Stimulated activated CD8-positive, alpha-beta memory T cell treated with anti-CD3 and anti-CD28 coated beads, Interleukin-12 subunit alpha, Interleukin-12 subunit beta, amount 100 ng/mL, for 24 hours (primary cell): Measurements from ENCODE around the gene KBTBD13.
"Not testable (repeated sequence)": the region's sequence is repeated elsewhere in the genome, so short reads cannot be mapped to it uniquely, and the experiment has no call there.

Source experiments
- DNase-seq: peaks from one replicate; pipeline ENCODE4 v3.0.0-alpha.2; 2020; ENCODE audit errors: extremely low read depth

The KBTBD13 gene

DNA sequence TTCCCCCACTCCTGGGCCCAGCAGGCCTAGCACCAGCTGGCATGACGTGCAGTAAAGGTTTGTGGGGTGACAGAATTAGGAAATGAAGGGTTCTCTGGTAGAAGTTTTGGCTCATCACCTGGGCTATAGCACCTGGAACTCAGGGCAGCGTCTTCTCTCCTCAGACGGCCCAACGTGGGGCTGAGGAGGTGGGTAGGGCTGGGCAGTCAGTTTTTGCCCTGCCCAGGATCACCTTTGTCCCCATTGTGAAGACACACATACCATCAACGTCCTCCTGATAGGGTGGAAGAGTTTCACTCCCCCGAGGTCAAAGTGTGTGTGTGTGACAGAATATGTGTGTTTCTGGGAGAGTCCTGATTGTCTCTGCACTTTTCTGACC is 12.1 kb downstream of the KBTBD13 start:
- DNase-seq, result no peak

DNA sequence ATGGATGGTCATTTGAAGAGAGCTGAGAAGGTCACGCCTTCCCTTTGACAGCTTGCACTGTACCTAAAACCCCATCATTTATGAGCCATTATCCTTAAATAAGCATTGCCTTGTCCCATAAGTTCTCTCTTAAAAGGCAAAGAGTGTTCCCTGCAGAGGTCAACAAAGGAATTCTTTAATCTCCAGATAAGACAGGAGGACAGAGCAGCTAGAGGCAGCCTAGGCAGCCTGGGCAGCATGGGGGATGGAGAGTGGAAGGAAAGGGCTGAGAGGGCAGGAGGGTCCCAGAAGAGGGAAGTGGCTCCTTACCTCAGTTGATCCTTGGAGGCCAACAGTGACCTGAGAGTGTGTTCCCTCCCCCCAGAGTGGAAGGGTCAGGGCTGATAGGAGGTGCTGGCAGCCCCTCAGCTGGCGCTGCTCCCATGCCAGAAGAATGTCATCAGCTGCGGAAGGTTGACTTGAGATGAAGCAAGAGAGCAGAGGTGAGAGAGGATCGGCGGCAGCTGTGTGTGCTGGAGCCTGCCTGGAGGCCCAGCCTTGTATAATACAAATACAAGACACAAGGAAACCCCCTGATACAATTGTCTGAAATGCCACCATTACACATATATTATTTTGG is 12.8 kb downstream of the KBTBD13 start:
- DNase-seq, result no peak

DNA sequence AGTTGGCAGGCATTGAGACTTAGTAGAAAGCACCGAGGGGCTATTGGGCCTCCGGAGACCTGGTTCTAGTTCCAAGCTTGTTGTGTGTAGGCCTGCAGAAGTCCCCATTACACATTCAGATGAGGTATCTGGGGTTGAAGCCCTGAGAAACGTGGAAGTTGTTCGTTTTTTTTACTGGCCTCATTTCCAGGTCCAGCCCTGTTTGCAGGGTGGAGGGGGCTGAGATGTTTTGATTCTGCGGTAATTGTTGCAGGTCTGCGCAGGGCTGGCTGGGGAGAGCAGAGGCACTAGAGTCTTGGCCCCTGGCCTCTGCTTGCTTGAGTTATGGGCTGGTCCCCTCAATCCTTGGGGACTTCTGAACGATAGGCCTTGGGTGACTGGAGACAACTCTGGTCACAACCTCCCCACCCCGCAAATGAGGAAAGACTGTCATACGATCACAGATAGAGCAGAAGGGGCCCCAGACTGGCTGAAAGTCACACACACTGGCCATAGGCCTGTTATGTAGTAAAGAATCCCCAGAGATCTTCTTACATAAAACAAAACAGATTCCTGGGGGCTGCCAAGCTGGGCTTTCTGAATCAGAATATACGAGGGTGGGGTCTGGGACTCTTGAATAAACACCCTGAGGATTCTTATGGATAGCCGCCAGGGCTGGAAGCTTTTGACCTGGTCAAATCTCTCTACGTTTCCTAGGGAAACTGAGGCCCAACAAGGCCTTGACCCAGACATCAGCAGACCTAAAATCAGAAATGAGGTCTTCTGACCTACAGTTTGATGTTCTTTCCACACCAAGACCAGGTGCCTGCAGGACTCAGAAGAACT is 15.6 kb downstream of the KBTBD13 start:
- no peak for DNase-seq

DNA sequence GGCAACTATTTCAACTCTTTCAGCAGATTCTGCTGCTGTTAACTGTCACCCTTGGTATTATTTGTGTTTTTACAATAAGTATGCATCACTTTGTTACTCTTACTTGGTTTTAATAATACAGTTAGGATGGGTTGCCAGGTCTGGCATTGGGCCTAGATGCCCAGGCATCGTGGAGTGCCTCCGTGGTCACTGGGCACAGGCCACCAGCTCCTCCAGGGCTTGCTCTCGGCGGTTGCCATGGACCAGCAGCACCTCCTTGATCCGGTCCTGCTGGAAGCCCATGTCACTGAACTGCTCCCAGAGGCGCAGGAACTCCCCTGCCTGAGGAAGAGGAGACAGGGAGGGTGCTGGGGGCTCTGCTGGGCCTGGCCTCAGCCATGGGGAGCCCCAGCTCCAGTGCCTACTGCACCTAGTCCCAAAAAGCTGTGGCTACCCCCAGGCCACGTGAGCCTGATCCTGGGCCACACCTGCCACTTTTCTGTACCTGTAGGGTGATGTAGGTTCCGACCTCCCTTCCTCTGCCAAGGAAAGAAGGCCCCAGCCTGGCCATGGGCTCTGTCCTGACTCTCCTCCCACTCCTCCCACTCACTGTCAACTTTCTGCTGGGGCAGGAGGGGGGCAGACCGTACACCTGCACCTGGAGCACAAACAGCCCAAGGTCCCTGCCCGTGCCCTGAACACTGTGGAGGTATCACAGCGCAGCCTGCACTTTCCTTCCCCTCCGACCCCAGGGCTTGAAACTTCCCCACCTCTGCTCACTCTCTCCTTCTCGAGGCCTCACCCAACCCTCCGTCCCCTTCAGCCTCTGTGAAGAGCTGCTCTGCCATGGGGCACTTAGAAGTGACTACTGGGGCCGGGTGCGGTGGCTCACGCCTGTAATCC is 16.6 kb downstream of the KBTBD13 start:
- DNase-seq, result no peak

DNA sequence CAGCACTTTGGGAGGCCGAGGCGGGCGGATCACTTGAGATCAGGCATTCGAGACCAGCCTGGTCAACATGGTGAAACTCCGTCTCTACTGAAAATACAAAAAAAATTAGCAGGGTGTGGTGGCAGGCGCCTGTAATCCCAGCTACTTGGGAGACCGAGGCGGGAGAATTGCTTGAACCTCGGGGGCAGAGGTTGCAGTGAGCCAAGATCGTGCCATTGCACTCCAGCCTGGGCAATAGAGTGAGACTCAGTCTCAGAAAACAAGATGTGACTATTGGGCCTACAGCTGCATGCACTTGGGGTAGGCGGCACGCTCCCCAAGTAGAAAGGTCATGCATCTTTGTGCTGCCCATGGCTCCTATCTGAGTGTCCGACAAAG is 17.2 kb downstream of the KBTBD13 start:
- not testable (repeated sequence) for DNase-seq

GRCh38 chr15:65094294-65094995 is 17.9 kb downstream of the KBTBD13 start:
- DNase-seq, result no peak

DNA sequence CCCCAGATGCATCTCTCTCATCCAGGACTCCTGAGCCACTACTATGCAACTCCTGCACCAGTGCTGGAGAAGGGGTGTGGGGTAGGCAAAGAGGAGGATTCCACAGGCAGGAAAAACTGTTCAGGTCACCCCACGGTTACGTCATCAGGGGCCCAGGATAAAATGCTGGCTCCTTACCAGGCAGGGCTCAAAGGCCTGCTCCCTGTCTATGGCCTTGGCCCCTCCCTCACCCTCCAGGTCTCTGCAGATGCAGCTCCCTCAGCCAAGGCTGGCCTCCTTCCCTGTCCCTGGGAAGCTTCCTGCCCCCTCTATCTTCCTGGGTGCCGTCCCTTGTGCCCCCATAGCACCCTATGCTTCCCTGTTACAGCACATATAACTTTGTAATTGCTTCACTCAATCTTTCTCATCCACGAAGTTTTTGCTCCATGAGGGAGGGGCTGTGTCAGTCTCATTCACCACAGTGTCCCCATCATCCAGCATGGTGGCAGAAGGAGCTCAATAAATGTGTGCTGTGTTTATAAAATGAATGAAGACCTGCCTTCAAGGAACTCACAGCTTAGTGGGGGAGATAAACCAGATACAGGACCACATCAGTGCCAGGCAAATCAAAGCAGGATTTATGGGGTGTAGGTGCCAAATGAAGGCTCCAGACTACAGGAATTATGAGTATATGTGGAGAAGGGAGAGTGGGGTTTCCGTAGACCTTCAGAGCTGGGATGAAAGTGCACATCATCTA is 18.6 kb downstream of the KBTBD13 start:
- no peak for DNase-seq

GRCh38 chr15:65095747-65096104 is 19.2 kb downstream of the KBTBD13 start:
- no peak for DNase-seq

DNA sequence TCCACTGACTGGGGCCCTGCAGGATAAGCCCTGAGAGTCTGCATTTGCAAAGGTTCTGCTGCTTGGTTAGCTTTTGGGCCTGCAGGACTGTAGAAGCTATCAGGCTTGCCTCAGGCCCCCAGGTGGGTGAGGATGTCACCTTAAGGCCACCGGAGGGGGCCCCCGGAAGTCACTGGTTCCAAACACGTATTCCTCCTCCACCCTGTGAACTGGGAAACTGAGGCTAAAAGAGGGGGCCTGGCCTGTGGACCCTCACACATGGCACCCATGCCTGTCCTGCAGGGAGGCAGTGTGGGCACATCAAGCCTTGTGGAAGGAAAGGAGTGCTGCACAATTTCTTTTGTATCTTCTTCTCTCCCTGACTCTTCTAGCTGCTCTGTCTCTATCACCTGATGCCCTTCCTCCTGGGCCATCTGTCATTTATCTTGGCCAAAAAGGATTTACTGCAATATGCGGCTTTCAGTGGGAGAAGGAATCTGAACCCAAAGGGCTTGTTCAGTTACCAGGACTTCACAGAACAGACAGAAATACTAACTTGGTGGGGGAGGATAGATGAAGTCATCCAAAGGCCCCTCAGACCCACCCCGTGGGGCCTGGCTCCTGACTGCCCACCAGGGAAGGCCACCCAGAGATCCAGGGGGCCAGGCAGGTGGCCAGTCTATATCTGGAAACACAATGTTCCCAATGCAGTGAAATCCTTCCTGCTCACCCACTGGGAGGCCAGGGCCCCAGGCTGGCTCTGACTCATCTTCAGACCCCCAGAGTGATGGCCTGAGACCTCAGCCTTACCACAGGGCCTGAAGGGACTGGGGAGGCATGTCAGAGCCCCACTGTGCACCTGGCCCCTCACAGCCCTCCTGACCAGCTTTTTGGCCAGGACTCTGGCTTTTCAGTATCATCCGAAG is 20.2 kb downstream of the KBTBD13 start:
- no peak for DNase-seq

GRCh38 chr15:65097651-65098263 is 21.2 kb downstream of the KBTBD13 start:
- DNase-seq, result no peak

DNA sequence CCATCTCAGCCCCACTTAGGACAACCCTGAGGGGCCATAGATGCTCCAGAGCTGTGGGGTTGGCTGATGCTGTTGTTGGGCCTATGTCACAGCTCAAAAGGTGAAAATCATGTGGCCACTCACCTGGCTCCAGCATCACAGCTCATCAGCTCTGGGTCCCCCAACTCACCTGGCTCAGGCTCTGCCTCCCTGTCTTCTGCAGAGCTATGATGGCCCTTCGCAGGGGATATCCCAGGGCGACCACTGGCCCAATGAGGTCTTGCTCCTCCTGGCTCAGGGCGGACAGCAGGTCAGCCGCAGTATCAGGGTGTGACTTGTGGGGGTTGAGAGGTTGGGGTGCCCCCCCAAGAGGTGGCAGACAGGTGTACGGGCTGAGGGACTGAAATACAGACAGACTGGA is 22.8 kb downstream of the KBTBD13 start:
- no peak for DNase-seq

DNA sequence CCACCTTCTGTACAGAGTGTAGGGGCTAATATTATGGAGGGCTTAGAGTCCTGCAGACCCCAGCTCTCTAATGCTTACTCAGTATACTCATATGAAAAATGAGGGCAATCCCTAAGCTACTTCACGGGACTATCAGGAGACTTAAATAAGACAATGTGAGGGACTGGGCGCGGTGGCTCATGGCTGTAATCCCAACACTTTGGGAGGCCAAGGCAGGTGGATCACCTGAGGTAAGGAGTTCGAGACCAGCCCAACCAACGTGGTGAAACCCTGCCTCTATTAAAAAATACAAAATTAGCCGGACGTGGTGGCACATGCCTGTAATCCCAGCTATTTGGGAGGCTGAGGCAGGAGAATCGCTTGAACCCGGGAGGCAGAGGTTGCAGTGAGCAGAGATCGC is 23.3 kb downstream of the KBTBD13 start:
- DNase-seq, result not testable (repeated sequence)

- no peak for DNase-seq
Observed at GRCh38 chr15:65100442-65100841, 23.9 kb downstream of the KBTBD13 start.

DNA sequence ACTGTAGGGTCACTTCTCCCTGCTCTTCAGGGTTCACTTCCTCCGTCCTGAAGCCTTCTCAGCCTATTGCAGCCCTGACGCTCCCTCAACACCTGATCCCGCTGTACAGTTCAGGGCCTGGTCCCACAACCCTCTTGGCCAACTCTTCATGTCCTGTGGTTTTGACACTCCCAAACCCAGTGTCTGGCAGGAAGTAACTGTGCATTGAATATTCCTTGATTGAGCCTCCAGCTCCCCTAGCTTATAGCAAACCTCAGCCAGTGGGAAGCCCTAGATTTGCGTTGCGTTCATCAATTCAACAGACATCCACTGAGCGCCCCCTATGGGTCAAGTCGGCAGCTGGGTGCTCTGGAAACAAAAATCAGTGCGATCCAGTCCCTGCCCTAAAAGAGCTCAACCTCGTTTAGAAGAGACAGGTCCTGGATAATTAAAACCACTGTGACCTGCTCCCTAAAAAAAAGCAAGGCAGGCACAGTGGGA is 24.9 kb downstream of the KBTBD13 start:
- DNase-seq, result peak; percentile 7

DNA sequence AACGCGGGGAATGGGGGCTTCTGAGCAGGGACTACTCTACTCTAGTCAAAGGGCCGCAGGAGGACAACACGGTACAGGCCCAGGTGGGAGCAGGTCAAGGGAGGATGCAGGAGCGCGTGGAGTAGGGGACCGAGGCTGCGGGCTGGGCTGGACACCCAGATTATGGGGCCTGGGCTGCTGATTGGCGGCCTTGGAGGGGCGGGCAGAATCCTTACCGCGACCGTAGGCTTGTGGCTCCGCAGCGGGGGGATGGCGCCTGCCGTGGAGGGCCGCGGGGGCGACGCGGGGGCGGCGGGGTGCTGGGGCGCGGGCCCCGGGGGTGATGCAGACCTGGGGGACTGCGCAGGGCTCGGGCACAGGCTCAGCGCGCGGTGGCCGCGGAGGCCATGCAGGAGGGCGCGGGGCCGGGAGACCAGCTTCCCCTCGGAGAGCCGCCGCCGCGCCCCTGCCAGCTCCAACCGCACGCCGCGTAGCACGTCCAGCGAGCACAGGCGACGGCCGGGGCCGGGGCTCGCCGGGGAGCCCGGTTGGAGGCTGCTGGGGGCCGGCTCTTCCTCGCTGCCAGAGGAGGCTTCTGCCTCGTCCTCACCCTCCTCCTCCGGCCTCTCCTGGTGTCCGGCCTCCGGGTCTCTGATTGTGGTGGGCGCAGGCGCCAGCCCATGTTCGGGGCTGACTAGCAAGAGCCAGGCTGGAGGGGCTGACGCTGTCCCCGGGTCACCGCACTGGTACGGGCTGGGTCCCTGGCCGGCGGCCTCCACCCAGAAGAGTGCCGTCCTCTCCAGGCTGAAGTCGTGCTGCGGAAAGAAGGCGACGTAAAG is 25.6 kb downstream of the KBTBD13 start:
- DNase-seq, result no peak

GRCh38 chr15:65102912-65103311 is 26.4 kb downstream of the KBTBD13 start:
- DNase-seq, result no peak

- no peak for DNase-seq
Observed at GRCh38 chr15:65105038-65105437, 28.5 kb downstream of the KBTBD13 start.

DNA sequence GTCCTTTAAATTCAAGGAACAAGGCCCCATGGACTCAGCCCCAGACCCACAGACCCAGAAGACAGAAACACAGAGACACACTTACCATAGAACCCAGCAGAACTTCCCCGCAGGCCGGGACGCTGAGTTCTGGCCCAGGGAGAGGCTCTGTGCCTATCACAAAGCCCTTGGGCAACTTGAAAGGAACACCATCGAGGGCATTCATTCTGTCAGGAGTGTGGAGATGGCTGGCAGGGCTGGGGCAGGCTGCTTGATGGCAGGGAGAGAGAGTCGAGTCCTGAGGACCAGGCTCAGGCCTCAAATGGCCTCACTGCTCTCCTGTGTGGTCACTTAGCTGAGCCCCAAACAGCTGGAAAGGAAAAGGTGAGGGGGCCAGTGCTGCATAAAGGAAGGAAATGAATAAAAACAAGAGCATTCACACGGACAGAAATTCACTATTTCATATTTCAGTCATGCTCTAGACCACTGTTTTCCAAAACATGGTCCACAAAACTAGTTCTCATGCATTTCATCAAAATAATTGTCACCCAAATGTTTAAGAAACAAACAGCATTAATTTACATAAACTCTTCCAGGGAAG is 29.6 kb downstream of the KBTBD13 start:
- no peak for DNase-seq
